ENCODE measurements around the gene CLEC18C.
"Not testable (repeated sequence)": the region's sequence is repeated elsewhere in the genome, so short reads cannot be mapped to it uniquely, and the experiment has no call there.

Gene CLEC18C

GRCh38 chr16:70218586-70218985 lies 45.0 kb downstream of the CLEC18C start:
- DNase-seq = not testable (repeated sequence)

- DNase-seq = not testable (repeated sequence)
Observed at GRCh38 chr16:70222574-70222973, 49.0 kb downstream of the CLEC18C start.

GRCh38 chr16:70223216-70223615 lies 49.6 kb downstream of the CLEC18C start:
- not testable (repeated sequence) for DNase-seq

GRCh38 chr16:70223971-70224513 lies 50.5 kb downstream of the CLEC18C start:
- DNase-seq = not testable (repeated sequence)

- not testable (repeated sequence) for DNase-seq
Observed at GRCh38 chr16:70224645-70225044, 51.1 kb downstream of the CLEC18C start.

- DNase-seq = not testable (repeated sequence)
Observed at GRCh38 chr16:70225430-70225829, 51.8 kb downstream of the CLEC18C start.

- DNase-seq = not testable (repeated sequence)
Observed at GRCh38 chr16:70226024-70226423, 52.4 kb downstream of the CLEC18C start.

- not testable (repeated sequence) for DNase-seq
Observed at GRCh38 chr16:70231831-70232230, 58.2 kb downstream of the CLEC18C start.
